Stimulated activated CD8-positive, alpha-beta memory T cell treated with anti-CD3 and anti-CD28 coated beads, Interleukin-12 subunit alpha, Interleukin-12 subunit beta, amount 100 ng/mL, for 1 hour (primary cell): ENCODE measurements around the gene TAOK2.
"Not testable (repeated sequence)": the region's sequence is repeated elsewhere in the genome, so short reads cannot be mapped to it uniquely, and the experiment has no call there.

Source experiments
- DNase-seq: peaks from one replicate; pipeline ENCODE4 v3.0.0-alpha.2; 2020; ENCODE audit warnings: low read depth

TAOK2 gene

DNA sequence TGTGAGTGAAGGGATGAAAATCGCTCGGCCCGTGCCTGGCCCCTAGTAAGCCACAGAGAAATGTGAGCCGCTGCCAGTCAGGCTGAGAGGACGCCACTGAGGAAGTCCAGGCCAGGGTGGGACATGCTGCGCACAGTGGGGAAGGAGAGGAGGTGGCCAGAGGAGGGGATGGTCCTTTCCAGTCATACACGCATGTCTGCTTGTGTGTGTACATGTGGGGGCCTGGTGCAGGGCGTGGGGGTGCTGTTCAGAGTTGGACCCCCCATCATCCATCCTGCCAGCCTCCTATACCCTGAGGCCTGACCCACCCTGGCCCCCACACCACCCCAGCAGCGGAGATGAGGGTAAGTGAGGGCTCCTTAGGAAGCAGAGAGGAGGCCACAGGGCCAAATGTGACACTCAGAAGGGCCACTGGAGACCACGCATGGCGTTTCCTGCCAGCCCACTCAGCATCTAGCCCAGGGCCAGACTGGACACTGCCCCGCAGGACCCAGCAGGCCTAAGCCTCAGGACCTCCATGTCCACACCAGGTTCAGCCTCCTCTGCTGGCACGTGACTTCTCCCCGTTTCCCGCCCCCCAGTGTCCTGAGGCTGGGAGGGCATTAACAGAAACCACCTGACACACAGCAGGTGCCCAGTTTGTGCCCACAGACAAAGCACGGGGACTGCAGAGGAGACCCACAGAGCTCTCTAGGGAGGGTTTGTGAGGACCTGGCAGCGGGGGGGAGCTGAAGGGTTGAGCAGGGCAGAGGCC, 30.2 kb downstream of the TAOK2 start:
- no peak for DNase-seq

DNA sequence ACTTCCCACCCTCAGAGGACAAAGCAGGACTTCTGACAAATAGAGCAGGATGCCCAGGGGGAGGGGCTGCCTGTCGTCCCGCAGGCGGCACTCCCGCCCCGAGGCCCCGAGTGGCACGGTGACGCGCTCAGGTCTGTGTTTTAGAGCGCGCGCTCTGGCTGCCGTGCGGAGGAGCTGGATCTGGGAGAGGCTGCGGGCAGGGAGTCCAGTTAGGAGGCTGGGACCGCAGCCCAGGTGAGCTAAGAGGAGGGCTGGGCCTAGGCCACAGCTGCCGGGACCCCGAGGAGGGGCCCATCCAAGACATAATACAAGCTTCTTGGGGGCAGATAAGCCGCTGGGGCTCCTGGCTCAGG, 30.7 kb downstream of the TAOK2 start:
- DNase-seq: no peak

- no peak for DNase-seq
Observed at GRCh38 chr16:30004811-30005242, 31.2 kb downstream of the TAOK2 start.

- no peak for DNase-seq
Observed at GRCh38 chr16:30005341-30006094, 31.9 kb downstream of the TAOK2 start.

GRCh38 chr16:30006095-30006473, 32.4 kb downstream of the TAOK2 start:
- DNase-seq: no peak

- no peak for DNase-seq
Observed at GRCh38 chr16:30006659-30007377, 33.1 kb downstream of the TAOK2 start.

DNA sequence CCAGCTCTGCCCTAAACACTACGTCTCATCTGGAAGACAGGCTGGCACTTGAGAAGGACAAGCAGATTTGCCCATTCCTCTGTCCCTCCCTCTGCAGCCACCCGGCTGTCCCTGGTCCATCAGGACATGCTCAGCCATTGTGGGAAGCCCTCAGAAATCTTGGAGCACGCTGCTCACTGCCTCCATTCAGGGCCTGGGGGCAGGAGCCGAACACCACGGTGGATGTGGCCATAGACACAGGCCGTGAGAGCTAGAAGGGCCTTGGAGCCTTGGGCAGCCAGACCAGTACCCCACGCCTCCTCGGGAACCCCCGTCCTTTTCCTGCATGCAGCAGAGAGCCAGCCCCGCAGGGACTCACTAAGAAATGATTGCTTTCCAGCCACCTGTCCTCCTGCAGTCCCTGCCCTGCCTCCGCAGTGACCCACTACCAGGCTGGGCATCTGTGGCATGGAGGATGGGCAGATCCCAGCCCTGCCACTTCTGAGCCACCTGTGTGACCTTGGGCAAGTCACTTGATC, 33.8 kb downstream of the TAOK2 start:
- DNase-seq: no peak

DNA sequence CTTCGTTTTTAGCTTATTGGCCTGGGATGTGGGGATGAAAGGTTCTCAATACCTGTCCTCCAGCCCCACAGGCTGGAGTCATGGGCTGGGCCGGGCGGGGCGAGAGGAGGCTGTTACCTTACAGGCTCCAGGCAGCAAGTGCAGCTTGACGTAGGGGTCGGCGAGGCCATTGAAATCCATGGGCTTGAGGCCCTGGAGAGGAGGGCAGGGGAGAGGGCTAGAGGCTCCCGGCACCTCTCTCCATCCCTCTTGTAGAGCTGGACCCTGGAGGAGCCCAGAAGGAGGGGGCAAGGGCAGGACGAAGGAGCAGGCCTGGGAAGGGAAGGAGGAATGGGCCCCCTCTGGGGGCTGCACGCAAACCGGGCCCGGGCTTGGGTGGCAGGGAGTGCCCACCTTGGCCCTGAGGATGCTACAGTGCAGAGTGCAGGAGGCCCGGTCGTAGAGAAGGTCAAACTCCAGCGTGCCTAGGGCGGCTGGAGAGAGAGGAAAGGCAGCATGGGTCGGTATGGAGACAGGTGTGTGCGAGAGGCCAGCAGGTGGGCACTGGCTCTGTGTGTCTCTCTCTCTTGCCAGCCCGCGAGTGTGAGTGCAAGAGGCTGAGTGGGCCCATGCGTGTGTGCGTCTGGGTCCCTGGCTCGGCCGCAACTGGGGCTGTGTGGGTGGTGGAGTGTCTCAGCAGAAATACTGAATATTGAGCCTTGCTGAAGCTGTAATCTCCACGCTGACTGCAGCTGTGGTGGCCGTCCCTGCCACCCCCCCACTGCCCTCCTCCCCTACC, 35.6 kb downstream of the TAOK2 start:
- no peak for DNase-seq

- no peak for DNase-seq
Observed at GRCh38 chr16:30009990-30010843, 36.5 kb downstream of the TAOK2 start.

- DNase-seq: no peak
Observed at GRCh38 chr16:30010844-30011713, 37.4 kb downstream of the TAOK2 start, which contains the start of gene DOC2A. DOC2A (minus strand) TSS chr16:30011027; CDS start chr16:30010222, 805 bp downstream.

- no peak for DNase-seq
Observed at GRCh38 chr16:30011714-30012504, 38.2 kb downstream of the TAOK2 start.

DNA sequence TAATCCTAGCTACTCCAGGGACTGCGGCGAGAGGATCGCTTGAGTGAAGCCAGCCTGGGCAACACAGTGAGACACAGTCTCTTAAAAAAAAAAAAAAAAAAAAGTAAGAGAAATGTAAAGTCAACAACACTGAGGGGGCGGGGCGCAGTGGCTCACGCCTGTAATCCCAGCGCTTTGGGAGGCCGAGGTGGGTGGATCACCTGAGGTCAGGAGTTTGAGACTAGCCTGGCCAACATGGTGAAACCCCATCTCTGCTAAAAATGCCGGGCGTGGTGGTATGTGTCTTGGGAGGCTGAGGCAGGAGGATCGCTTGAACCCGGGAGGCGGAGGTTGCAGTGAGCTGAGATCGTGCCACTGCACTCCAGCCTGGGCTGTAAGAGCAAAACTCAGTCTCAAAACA, 38.9 kb downstream of the TAOK2 start:
- not testable (repeated sequence) for DNase-seq

- DNase-seq: not testable (repeated sequence)
Observed at GRCh38 chr16:30015450-30015849, 41.8 kb downstream of the TAOK2 start.

DNA sequence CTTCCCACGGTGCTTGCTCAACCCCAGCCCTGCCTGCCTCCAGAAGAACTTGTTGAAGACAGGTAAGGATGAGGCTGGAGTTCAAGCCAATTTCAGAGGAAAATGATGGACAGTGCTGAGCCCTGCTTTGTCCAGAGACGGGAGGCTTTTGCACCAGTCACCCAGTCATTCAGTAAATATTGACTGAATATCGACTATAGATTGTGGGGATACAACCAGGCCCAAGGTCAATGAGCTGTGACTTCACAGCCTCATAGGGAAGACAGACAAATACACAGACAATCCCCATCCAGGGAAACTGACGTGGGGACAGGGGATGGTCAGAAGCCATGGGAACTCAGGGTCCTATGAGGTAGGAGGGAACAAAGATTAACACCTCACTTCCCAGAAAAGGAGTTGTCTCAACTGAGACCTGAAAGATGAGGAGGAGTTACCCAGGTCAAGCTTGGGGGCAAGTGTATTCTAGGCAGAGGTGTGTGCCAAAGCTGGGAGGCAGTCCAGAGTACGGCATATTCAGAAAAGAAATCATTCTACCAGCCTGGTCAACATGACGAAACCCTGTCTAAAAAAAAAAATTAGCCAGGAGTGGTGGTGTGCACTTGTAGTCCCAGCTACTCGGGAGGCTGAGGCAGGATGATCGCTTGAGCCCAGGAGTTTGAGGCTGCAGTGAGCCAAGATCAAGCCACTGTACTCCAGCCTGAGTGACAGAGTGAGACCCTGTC, 43.0 kb downstream of the TAOK2 start:
- no peak for DNase-seq

GRCh38 chr16:30017277-30017656, 43.6 kb downstream of the TAOK2 start:
- no peak for DNase-seq

GRCh38 chr16:30017937-30018336, 44.3 kb downstream of the TAOK2 start:
- not testable (repeated sequence) for DNase-seq

DNA sequence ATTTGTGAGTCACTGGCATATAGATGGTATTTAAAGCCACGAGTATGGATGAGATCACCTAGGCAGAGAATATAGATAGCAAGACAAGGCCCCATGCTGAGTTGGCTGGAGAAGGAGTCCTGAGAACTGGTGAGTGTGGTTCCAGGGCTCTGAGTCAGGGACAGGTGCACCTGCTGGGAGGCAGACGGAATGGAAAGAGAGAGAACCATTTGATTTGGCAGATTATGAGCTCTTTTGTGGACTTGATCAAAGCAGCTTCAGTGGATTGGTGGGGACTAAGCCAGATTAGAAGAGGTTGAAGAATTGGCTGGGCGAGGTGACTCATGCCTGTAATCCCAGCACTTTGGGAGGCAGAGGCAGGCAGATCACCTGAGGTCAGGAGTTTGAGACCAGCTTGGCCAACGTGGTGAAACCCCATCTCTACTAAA, 45.1 kb downstream of the TAOK2 start:
- no peak for DNase-seq

GRCh38 chr16:30022887-30023286, 49.2 kb downstream of the TAOK2 start, which contains the start of gene C16orf92:
C16orf92 (plus strand) TSS chr16:30023198; CDS start chr16:30023341, 143 bp downstream.
- no peak for DNase-seq
